ENCODE data around the gene AUTS2.

The AUTS2 gene

GRCh38 chr7:70751895-70752294 lies 1153.6 kb downstream of the AUTS2 start:
- no peak overlapping the region for H3K4me3 ChIP-seq (ENCODE audit: low read depth, low read length)
- no peak for TF ChIP-seq CTCF (IDR thresholded peaks at IDR 0.05; ENCODE audit: low read depth, low read length, missing control alignments)
- DNase-seq (ENCODE audit: low read depth), result no peak

DNA sequence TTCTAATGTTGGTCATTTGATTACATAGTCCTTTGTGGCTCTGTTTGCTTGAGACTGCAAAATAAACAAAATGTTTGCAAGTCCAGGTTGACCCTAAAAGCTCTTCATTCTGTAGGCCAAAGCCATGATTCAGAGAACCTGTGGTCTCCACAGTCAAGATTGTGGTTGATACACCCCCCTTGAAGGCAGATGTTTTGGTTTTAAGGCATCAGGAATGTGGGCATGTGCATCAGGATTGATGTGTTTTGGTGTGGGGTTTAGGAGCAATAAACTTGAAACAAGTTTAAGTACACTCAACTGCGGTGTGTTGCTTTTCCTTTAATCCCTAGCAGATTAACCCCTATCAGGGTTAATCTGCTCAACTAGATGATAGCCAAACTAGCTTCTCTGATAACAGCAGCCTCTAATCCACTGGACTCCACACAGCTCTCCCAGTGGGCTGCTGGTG lies 1154.5 kb downstream of the AUTS2 start:
- TF ChIP-seq CTCF (IDR thresholded peaks at IDR 0.05; ENCODE audit: low read depth, low read length, missing control alignments), result no peak
- H3K4me3 ChIP-seq (ENCODE audit: low read depth, low read length), result no peak overlapping the region
- DNase-seq (ENCODE audit: low read depth), result no peak

GRCh38 chr7:70756789-70757188 lies 1158.5 kb downstream of the AUTS2 start:
- no peak overlapping the region for H3K4me3 ChIP-seq (ENCODE audit: low read depth, low read length)
- no peak for DNase-seq (ENCODE audit: low read depth)
- no peak for TF ChIP-seq CTCF (IDR thresholded peaks at IDR 0.05; ENCODE audit: low read depth, low read length, missing control alignments)

DNA sequence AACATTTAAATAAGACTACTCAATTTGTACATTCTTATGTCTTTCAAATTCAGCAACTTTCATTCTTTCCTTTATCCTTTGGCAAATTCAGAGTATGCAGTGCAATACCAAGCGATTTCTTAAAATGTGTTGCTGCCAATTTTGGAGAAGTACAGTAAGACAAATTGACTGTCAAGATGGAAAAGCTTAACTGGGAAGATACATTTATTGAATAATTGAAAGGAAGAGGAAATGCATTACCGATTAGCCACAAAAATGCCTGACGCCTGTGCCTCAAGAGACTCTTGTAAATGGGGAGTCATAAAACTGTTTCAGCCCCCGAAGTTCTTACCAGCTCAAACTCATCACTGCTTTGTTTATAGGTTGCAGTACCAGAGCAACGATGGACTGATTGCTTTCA lies 1160.4 kb downstream of the AUTS2 start:
- no peak for TF ChIP-seq CTCF (IDR thresholded peaks at IDR 0.05; ENCODE audit: low read depth, low read length, missing control alignments)
- no peak for DNase-seq (ENCODE audit: low read depth)
- no peak overlapping the region; the same call in 1 of the 2 replicates for H3K4me3 ChIP-seq (ENCODE audit: low read depth, low read length)

GRCh38 chr7:70759674-70760073 lies 1161.4 kb downstream of the AUTS2 start:
- no peak for TF ChIP-seq CTCF (IDR thresholded peaks at IDR 0.05; ENCODE audit: low read depth, low read length, missing control alignments)
- no peak for DNase-seq (ENCODE audit: low read depth)
- no peak overlapping the region for H3K4me3 ChIP-seq (ENCODE audit: low read depth, low read length)

DNA sequence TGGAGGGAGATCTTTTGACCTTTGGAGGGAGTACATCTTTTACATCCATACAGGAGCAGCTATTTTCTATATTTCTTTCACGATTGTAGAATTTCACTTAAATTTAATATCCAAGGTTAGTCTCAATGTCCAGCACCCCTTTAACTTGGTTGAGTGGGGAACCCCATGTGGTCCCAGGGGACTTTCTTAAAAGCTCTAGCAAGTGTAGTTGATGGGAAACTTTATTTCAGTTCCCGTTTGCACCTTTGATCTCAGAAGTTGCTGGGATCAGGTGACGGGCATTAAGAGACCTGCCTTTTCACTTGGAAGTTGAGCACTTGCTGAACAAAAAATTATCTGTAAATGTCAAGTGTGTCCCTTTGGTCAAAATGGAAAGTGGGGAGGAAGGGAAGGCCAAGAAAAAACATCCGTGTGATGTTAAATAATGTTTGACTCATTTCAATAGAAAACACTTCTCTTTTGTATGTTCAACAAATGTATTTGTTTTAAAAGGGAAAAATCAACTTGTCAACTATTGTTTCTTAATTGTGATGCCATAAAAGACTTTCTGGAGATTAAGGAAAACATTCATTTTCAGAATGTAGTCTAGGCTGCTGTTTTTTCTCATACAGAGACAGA lies 1163.5 kb downstream of the AUTS2 start:
- DNase-seq (ENCODE audit: low read depth), result peak; percentile 54
- H3K4me3 ChIP-seq (ENCODE audit: low read depth, low read length), result no peak overlapping the region
- TF ChIP-seq CTCF (IDR thresholded peaks at IDR 0.05; ENCODE audit: low read depth, low read length, missing control alignments), result no peak

DNA sequence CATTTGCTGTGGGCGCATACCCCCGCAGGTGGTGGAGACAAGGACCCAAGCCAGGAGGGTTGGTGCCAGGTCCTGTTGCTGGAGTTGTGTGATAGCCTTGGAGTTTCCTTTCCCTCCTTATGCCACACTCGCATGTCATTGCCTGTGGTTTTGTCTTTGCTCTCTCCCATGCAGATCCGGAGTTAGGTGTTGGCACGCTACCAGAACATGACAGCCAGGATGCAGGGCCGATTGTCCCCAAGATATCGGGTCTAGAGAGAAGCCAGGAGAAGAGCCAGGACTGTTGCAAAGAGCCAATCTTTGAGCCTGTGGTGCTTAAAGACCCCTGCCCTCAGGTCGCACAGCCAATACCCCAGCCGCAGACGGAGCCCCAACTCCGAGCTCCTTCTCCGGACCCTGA lies 1164.4 kb downstream of the AUTS2 start:
- no peak for TF ChIP-seq CTCF (IDR thresholded peaks at IDR 0.05; ENCODE audit: low read depth, low read length, missing control alignments)
- DNase-seq (ENCODE audit: low read depth), result no peak
- no peak overlapping the region; the same call in 1 of the 2 replicates for H3K4me3 ChIP-seq (ENCODE audit: low read depth, low read length)

Data from GM12864 (cell line).